HUES6 (cell line): ENCODE results near the gene NKAIN2.
"Not testable (repeated sequence)": the region's sequence is repeated elsewhere in the genome, so short reads cannot be mapped to it uniquely, and the experiment has no call there.

Experiments
- H3K27ac ChIP-seq: 2 replicates; pipeline ENCODE4 v1.7.0; 2013; ENCODE audit warnings: low read depth, mild to moderate bottlenecking, low read length, inconsistent platforms
- H3K27me3 ChIP-seq: 2 replicates; pipeline ENCODE4 v1.6.1; 2013; ENCODE audit warnings: low read length; ENCODE audit not compliant: control insufficient read depth, insufficient read depth
- H3K36me3 ChIP-seq: 2 replicates; pipeline ENCODE4 v1.6.1; 2013; ENCODE audit warnings: low read length; ENCODE audit not compliant: control insufficient read depth, insufficient read depth
- H3K4me1 ChIP-seq: 2 replicates; pipeline ENCODE4 v1.6.1; 2013; ENCODE audit warnings: low read length; ENCODE audit not compliant: control insufficient read depth, insufficient read depth
- H3K4me3 ChIP-seq: 2 replicates; pipeline ENCODE4 v1.5.1; 2013; ENCODE audit warnings: low read depth, low read length
- H3K9ac ChIP-seq: one replicate; pipeline ENCODE4 v1.6.1; 2013; ENCODE audit warnings: mild to moderate bottlenecking, low read length
- H3K9me3 ChIP-seq: 2 replicates; pipeline ENCODE4 v1.6.1; 2013; ENCODE audit warnings: low read depth, low read length; ENCODE audit not compliant: control insufficient read depth, insufficient read depth

NKAIN2 gene

DNA sequence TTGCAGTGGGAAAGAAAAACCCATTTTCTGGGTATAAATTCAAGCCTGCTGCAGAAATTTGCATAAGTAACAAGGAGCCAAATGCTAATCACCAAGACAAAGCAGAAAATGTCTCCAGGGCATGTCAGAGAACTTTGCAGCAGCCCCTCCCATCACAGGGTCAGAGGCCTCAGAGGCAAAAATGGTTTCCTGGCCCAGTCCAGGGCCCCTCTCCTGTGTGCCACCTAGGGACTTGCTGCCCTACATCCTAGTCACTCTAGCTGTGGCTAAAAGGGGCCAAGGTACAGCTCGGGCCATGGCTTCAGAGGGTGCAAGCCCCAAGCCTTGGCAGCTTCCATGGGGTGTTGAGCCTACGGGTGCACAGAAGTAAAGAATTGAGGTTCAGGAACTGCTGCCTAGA lies 497.2 kb downstream of the NKAIN2 start:
- H3K4me3 ChIP-seq, H3K9ac ChIP-seq, H3K36me3 ChIP-seq, H3K27ac ChIP-seq, H3K4me1 ChIP-seq, H3K27me3 ChIP-seq: not testable (repeated sequence)
- H3K9me3 ChIP-seq: peaks cover 18% of the 10 kb centered on the region

DNA sequence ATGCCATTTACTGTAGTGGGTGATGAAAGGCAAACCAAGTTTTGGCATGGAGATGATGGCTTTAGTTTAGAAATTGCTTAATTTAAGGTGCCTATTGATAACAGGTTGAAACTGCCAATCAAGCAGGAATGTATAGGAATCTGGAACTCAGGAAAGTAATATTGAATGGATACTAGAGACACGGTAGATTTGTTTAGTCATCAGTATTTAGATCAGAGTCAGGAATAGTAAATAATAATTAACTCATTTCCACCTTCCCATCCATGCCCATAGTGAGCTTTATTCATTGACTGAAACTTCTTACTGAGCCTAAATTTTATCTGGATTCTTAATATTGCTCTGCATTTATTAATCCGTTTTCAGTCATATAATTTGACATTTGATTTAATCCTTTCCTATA lies 500.3 kb downstream of the NKAIN2 start:
- Histone ChIP-seq H3K4me3 (no peak overlapping the region), H3K9me3 (peaks cover 18% of the 10 kb centered on the region), H3K27ac (no peak overlapping the region), H3K36me3 (no peaks in the 10 kb centered on the region), H3K27me3 (no peaks in the 10 kb centered on the region), H3K9ac (no peak overlapping the region), H3K4me1 (0 out of 2 replicates have a peak, but pooled peaks cover 4% of the 10 kb centered on the region)

DNA sequence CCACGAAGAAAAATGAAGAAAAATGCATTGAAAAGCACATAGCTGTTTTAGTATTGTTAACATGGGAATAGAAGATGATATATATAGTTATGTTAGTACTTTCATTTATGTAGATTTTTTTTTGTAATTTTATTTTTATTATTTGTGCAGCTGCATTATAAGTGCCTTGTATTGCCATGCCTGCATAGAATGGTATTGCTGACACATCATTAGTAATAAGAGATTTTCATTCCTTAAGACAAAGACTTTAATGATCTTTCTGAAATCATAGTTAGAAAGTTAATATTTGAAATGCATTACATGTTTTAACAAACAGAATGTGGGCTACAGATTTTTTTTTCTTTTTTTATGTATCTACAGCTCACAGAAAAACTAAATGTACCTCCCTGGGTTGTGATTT lies 506.5 kb downstream of the NKAIN2 start:
- Histone ChIP-seq H3K4me1 (0 out of 2 replicates have a peak, but pooled peaks cover 4% of the 10 kb centered on the region), H3K9me3 (no peaks in the 10 kb centered on the region), H3K27me3 (no peaks in the 10 kb centered on the region), H3K27ac (no peak overlapping the region), H3K4me3 (no peak overlapping the region), H3K36me3 (no peaks in the 10 kb centered on the region), H3K9ac (no peak overlapping the region)

GRCh38 chr6:124319410-124319809 lies 515.7 kb downstream of the NKAIN2 start:
- Histone ChIP-seq H3K27me3 (no peaks in the 10 kb centered on the region), H3K9ac (no peak overlapping the region), H3K4me3 (no peak overlapping the region), H3K9me3 (no peaks in the 10 kb centered on the region), H3K27ac (no peak overlapping the region), H3K36me3 (no peaks in the 10 kb centered on the region), H3K4me1 (no peaks in the 10 kb centered on the region)

DNA sequence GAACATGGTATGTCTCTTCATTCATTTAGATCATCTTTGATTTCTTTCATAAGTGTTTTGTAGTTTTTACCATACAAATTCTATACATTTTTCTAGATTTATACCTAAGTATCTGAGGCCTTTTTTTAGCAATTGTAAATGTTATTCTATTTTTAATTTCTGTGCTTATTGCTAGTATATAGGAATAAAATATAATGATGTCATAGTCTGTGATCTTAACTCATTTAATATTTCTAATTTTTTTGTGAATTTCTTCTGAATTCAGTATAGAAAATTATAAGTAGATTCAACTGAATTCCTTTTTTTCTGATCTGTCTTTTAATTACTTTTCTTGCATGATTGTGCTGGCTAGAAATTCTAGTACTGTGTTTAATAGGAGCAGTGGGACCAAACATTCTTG lies 520.6 kb downstream of the NKAIN2 start:
- no peaks in the 10 kb centered on the region for H3K9me3 ChIP-seq
- no peaks in the 10 kb centered on the region for H3K36me3 ChIP-seq
- H3K27ac ChIP-seq: no peak overlapping the region
- no peaks in the 10 kb centered on the region for H3K4me1 ChIP-seq
- no peak overlapping the region for H3K9ac ChIP-seq
- no peak overlapping the region for H3K4me3 ChIP-seq
- no peaks in the 10 kb centered on the region for H3K27me3 ChIP-seq

- Histone ChIP-seq H3K4me1 (no peaks in the 10 kb centered on the region), H3K4me3 (no peak overlapping the region), H3K9me3 (no peaks in the 10 kb centered on the region), H3K9ac (no peak overlapping the region), H3K27ac (no peak overlapping the region), H3K27me3 (no peaks in the 10 kb centered on the region), H3K36me3 (no peaks in the 10 kb centered on the region)
Observed at GRCh38 chr6:124330197-124330596, 526.5 kb downstream of the NKAIN2 start.

DNA sequence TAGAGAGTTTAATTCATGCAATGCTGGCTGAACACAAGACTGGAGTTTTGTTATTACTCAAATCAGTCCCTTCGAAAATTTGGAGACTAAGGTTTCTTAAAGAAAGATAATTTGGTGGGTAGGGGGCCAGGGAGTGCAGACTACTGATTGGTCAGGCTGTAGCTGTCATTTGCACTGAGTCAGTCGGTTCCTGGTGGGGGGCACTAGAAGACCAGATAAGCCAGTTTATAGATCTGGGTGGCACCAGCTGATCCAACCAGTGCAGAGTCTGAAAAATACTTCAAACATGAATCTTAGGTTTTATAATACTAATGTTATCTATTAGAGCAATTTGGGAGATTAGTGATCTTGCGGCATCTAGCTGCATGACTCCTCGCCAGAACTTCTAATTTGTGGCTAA lies 530.7 kb downstream of the NKAIN2 start:
- H3K27me3 ChIP-seq: no peaks in the 10 kb centered on the region
- no peaks in the 10 kb centered on the region for H3K4me1 ChIP-seq
- no peaks in the 10 kb centered on the region for H3K36me3 ChIP-seq
- no peak overlapping the region for H3K27ac ChIP-seq
- no peak overlapping the region for H3K9ac ChIP-seq
- H3K9me3 ChIP-seq: no peaks in the 10 kb centered on the region
- no peak overlapping the region for H3K4me3 ChIP-seq

GRCh38 chr6:124339610-124340334 lies 536.1 kb downstream of the NKAIN2 start:
- Histone ChIP-seq H3K4me1 (no peaks in the 10 kb centered on the region), H3K4me3 (no peak overlapping the region), H3K27ac (no peak overlapping the region), H3K9ac (no peak overlapping the region), H3K36me3 (no peaks in the 10 kb centered on the region), H3K27me3 (no peaks in the 10 kb centered on the region), H3K9me3 (no peaks in the 10 kb centered on the region)

DNA sequence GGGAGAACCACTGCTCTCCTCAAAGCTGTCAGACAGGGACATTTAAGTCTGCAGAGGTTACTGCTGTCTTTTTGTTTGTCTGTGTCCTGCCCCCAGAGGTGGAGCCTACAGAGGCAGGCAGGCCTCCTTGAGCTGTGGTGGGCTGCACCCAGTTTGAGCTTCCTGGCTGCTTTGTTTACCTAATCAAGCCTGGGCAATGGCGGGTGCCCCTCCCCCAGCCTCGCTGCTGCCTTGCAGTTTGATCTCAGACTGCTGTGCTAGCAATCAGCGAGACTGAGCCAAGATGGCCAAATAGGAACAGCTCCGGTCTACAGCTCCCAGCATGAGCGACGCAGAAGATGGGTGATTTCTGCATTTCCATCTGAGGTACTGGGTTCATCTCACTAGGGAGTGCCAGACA lies 544.7 kb downstream of the NKAIN2 start:
- H3K27ac ChIP-seq, H3K9me3 ChIP-seq, H3K4me1 ChIP-seq, H3K36me3 ChIP-seq, H3K27me3 ChIP-seq, H3K9ac ChIP-seq, H3K4me3 ChIP-seq: not testable (repeated sequence)

DNA sequence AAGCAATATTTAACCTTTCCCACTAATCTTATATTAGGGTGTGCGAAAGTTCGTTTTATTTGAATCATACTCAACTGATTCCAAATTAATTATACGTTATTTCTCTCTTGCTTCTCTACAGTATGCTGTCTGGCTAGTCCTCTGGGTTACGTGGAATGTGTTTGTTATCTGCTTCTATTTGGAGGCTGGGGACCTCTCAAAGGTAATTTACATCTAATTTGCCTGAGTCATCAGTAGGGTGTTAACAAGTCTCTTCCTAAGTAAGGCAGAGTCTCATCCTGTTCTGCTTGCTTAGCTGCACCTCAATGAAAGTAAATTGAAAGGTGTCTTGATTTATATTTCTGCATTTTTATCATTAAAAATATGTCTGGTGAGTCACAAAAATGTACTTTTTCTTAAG lies 551.5 kb downstream of the NKAIN2 start:
- Histone ChIP-seq H3K9me3 (no peaks in the 10 kb centered on the region), H3K4me1 (no peaks in the 10 kb centered on the region), H3K27me3 (no peaks in the 10 kb centered on the region)

GRCh38 chr6:124356276-124356810 lies 552.7 kb downstream of the NKAIN2 start:
- H3K4me1 ChIP-seq: no peaks in the 10 kb centered on the region
- no peak overlapping the region for H3K9ac ChIP-seq
- H3K9me3 ChIP-seq: no peaks in the 10 kb centered on the region
- H3K4me3 ChIP-seq: no peak overlapping the region
- H3K36me3 ChIP-seq: no peaks in the 10 kb centered on the region
- no peak overlapping the region for H3K27ac ChIP-seq
- no peaks in the 10 kb centered on the region for H3K27me3 ChIP-seq

More for the DNA sequence above, 551.5 kb downstream of the NKAIN2 start:
- Histone ChIP-seq H3K4me3 (no peak overlapping the region), H3K9ac (no peak overlapping the region), H3K27ac (no peak overlapping the region), H3K36me3 (no peaks in the 10 kb centered on the region)
